Lung microvascular endothelial cell (primary cell): ENCODE measurements around the gene PGLYRP2. TPM values are rescaled to one million over a fixed set of nuclear protein-coding genes. Genes with fewer than 3 reads are reported as not detected.

ENCODE experiments used
- DNase-seq, 2 donors: peaks; one replicate each; pipeline versions ENCODE4 v3.0.0 to v3.0.0-alpha.2; 2010; ENCODE audit warnings: low read depth in 2 of 2
- total RNA-seq: library from RNA; depleted of rRNA; stranded (reverse); fragments of >200 nt; gene quantifications from 2 replicates; pipeline ENCODE4 v1.2.1, GENCODE V29; 2014

The PGLYRP2 gene
- total RNA-seq, 1 donor from 2014 or later, result not detected

GRCh38 chr19:15425321-15425950, 53.9 kb downstream of the PGLYRP2 start:
- DNase-seq, result no peak

GRCh38 chr19:15424692-15425272, 54.5 kb downstream of the PGLYRP2 start:
- no peak for DNase-seq

- DNase-seq, result no peak
Observed at GRCh38 chr19:15424121-15424520, 55.2 kb downstream of the PGLYRP2 start.

GRCh38 chr19:15423130-15423529, 56.2 kb downstream of the PGLYRP2 start:
- no peak for DNase-seq

GRCh38 chr19:15422296-15423075, 56.8 kb downstream of the PGLYRP2 start:
- DNase-seq, result no peak

- DNase-seq, result no peak
Observed at GRCh38 chr19:15421721-15422260, 57.5 kb downstream of the PGLYRP2 start.

GRCh38 chr19:15421136-15421695, 58.1 kb downstream of the PGLYRP2 start:
- DNase-seq, result no peak

- DNase-seq, result peak in 1 of 2 donors; percentile 6
Observed at GRCh38 chr19:15419413-15420025, 59.8 kb downstream of the PGLYRP2 start.

Other genes starting within 250 kb of the PGLYRP2 start
- gene EPHX3, start 247.1 kb downstream of the PGLYRP2 start, total RNA-seq, result under 0.01 TPM in 1 of 2 replicates, not detected in the other
- 6.3 and 9.9 TPM in 2 replicates for gene BRD4, start 147.0 kb downstream of the PGLYRP2 start, total RNA-seq
- 10.5 and 11.1 TPM in 2 replicates for gene AKAP8, start 99.7 kb downstream of the PGLYRP2 start, total RNA-seq
- gene AKAP8L, start 60.5 kb downstream of the PGLYRP2 start, total RNA-seq, result 28.8 and 39.9 TPM in 2 replicates
- 3.9 and 5.6 TPM in 2 replicates for gene WIZ, start 29.5 kb downstream of the PGLYRP2 start, total RNA-seq
- gene RASAL3, start 15.0 kb downstream of the PGLYRP2 start, total RNA-seq, result 10.9 and 16.9 TPM in 2 replicates
- not detected in 2 replicates for gene CYP4F22, start 29.0 kb upstream of the PGLYRP2 start, total RNA-seq
- gene CYP4F8, start 135.7 kb upstream of the PGLYRP2 start, total RNA-seq, result not detected in 2 replicates
- gene CYP4F3, start 161.4 kb upstream of the PGLYRP2 start, total RNA-seq, result not detected in 2 replicates
- gene CYP4F12, start 193.6 kb upstream of the PGLYRP2 start, total RNA-seq, result not detected in 2 replicates
- not detected in 2 replicates for gene OR10H2, start 248.5 kb upstream of the PGLYRP2 start, total RNA-seq